K562 (cell line): ENCODE data around the gene MRPL30. TPM values are rescaled to one million over a fixed set of nuclear protein-coding genes. Genes with fewer than 3 reads are reported as not detected.
A peak's percentile ranks its signal among the peaks of the same experiment; 100 is the strongest.

Experiments used
- AFF4 ChIP-seq: sonication (generic); formaldehyde crosslinking; IDR thresholded peaks from 2 replicates; pipeline ENCODE4 v1.8.0; 2023; ENCODE audit warnings: mild to moderate bottlenecking, missing genetic modification reagents
- BRD4 ChIP-seq: fragments of 200-600 bp; sonication (generic); IDR thresholded peaks from 2 replicates; pipeline ENCODE4 v1.6.1; 2017; ENCODE audit warnings: inconsistent platforms
- CEBPG ChIP-seq, 3 experiments: fragments of 200-800 bp in 1 of 3; sonication (Bioruptor generic) in 1 of 3; sonication (generic) in 1 of 3; formaldehyde crosslinking in 1 of 3; IDR thresholded peaks in 2 of 3; conservative IDR thresholded peaks in 1 of 3; 2 replicates each; pipeline versions ENCODE4 v1.6.1 to v1.8.0; 2016 to 2022; ENCODE audit warnings: missing compliant biosample characterization in 2 of 3, missing genetic modification characterization in 2 of 3, mild to moderate bottlenecking in 1 of 3, missing genetic modification reagents in 1 of 3
- FOXJ3 ChIP-seq: sonication (generic); formaldehyde crosslinking; IDR thresholded peaks from 2 replicates; pipeline ENCODE4 v1.4.0; 2020; ENCODE audit warnings: mild to moderate bottlenecking, missing genetic modification reagents
- L3MBTL2 ChIP-seq: fragments of 450-650 bp; IDR thresholded peaks from 2 replicates; pipeline ENCODE4 v1.6.1; 2016; ENCODE audit warnings: mild to moderate bottlenecking, moderate library complexity
- MLLT1 ChIP-seq, 2 experiments: fragments of 450-650 bp; IDR thresholded peaks; 2 replicates each; pipeline ENCODE4 v1.6.1; 2016
- NCOR1 ChIP-seq: fragments of 450-650 bp; IDR thresholded peaks from 2 replicates; pipeline ENCODE4 v1.6.1; 2016; ENCODE audit warnings: mild to moderate bottlenecking, moderate library complexity
- NFIX ChIP-seq: fragments of 250-450 bp; sonication (Bioruptor Pico); IDR thresholded peaks from 2 replicates; pipeline ENCODE4 v1.4.0; 2020; ENCODE audit warnings: low read depth, mild to moderate bottlenecking, moderate library complexity
- POU5F1 ChIP-seq: fragments of 150-350 bp; IDR thresholded peaks from 2 replicates; pipeline ENCODE4 v1.6.1; 2014; ENCODE audit warnings: borderline replicate concordance, low read length, low read depth, mild to moderate bottlenecking; ENCODE audit not compliant: partially characterized antibody
- SFPQ ChIP-seq: fragments of 200-400 bp; formaldehyde crosslinking; IDR thresholded peaks from 2 replicates; pipeline ENCODE4 v1.6.1; 2017; ENCODE audit warnings: mild to moderate bottlenecking, low read depth, low read length, moderate library complexity
- THRA ChIP-seq: fragments of 450-650 bp; IDR thresholded peaks from 2 replicates; pipeline ENCODE4 v1.6.1; 2017; ENCODE audit warnings: mild to moderate bottlenecking, moderate library complexity
- YY1 ChIP-seq, 3 experiments: IDR thresholded peaks; 2 replicates each; pipeline ENCODE4 v1.6.1; 2011; ENCODE audit warnings: low read length in 2 of 3, mild to moderate bottlenecking in 2 of 3, moderate library complexity in 2 of 3, borderline replicate concordance in 1 of 3, control low read depth in 1 of 3, low read depth in 1 of 3; ENCODE audit not compliant: insufficient read depth in 3 of 3, insufficient replicate concordance in 2 of 3, control insufficient read depth in 1 of 3, insufficient read length in 1 of 3; ENCODE audit errors: extremely low read depth in 1 of 3
- ZNF12 ChIP-seq: sonication (generic); formaldehyde crosslinking; IDR thresholded peaks from 2 replicates; pipeline ENCODE4 v1.4.0; 2020; ENCODE audit warnings: mild to moderate bottlenecking, missing genetic modification reagents
- ZNF140 ChIP-seq: fragments of 250-450 bp; sonication (Bioruptor Pico); IDR thresholded peaks from 2 replicates; pipeline ENCODE4 v1.8.0; 2021; ENCODE audit warnings: moderate library complexity, mild to moderate bottlenecking, inconsistent platforms
- ZNF511 ChIP-seq: sonication (generic); formaldehyde crosslinking; IDR thresholded peaks from 2 replicates; pipeline ENCODE4 v1.8.0; 2022; ENCODE audit warnings: mild to moderate bottlenecking, missing genetic modification reagents
- polyA plus RNA-seq, 8 experiments: library from polyadenylated mRNA; depleted of rRNA in 4 of 8; stranded (reverse) in 5 of 8; unstranded in 3 of 8; fragments of >200 nt; fragmentation: Nextera tagmentation in 2 of 8; fragmentation: Illumina TruSeq in 1 of 8; extraction: Ambion mirVana in 2 of 8; extraction: Trizol in 1 of 8; gene quantifications; 2 replicates each; pipeline versions ENCODE4 v1.2.1 to v1.2.3, GENCODE V29; 2011 to 2014; ENCODE audit warnings: inconsistent platforms in 1 of 8, missing spikeins in 1 of 8
- total RNA-seq, 7 experiments: library from RNA; depleted of rRNA in 6 of 7; stranded (reverse); fragments of >200 nt in 6 of 7; fragmentation: Illumina TruSeq in 2 of 7; extraction: Trizol in 2 of 7; gene quantifications; 2 replicates each; pipeline versions ENCODE4 v1.2.1 to v1.2.3, GENCODE V29; 2011 to 2021; ENCODE audit warnings: low replicate concordance in 1 of 7

Gene MRPL30
- total and polyA plus RNA-seq, 9 of the 15 experiments (the other 6 are each of a cell fraction or from before 2014, with no cell fraction given) = 63.3 to 130 (median 87.0) TPM

- TF ChIP-seq MLLT1 (IDR thresholded peaks at IDR 0.05) (no peak), POU5F1 (peak; percentile 68), ZNF511 (peak; percentile 22; the same call in 1 of the 2 replicates), THRA (no peak), FOXJ3 (CRISPR knock-in tag) (no peak), AFF4 (peak; percentile 74; the same call in 1 of the 2 replicates), ZNF140 (CRISPR knock-in tag) (no peak), ZNF12 (CRISPR knock-in tag) (no peak), NCOR1 (no peak; the same call in 1 of the 2 replicates), NFIX (CRISPR knock-in tag) (no peak), YY1 (IDR thresholded peaks at IDR 0.05; ENCODE audit: borderline replicate concordance in 1 of 3, control insufficient read depth in 1 of 3, extremely low read depth in 1 of 3, insufficient read depth in 3 of 3, insufficient read length in 1 of 3, insufficient replicate concordance in 2 of 3, low read depth in 1 of 3, low read length in 2 of 3) (peak in 2 of 3 experiments; percentile 44 to 74), CEBPG (CRISPR knock-in tag; IDR thresholded peaks at IDR 0.05) (no peak), CEBPG (tag; conservative IDR thresholded peaks at IDR 0.05 in 1 of 2, IDR thresholded peaks at IDR 0.05 in 1 of 2) (peak in 1 of 2 experiments; percentile 51; a peak in 1 of 4 replicates), SFPQ (no peak), L3MBTL2 (peak; percentile 72), BRD4 (no peak)
Observed at GRCh38 chr2:99180755-99181623, at the start of gene MRPL30, which contains the start of gene MITD1 (continued).
